HG03575 (cell line): ENCODE measurements around the gene OR14J1.
"Not testable (repeated sequence)": the region's sequence is repeated elsewhere in the genome, so short reads cannot be mapped to it uniquely, and the experiment has no call there.

Source experiments
- ATAC-seq: cut with Tn5 transposase; IDR thresholded peaks from one replicate; pipeline ENCODE4 v1.9.1; 2021; ENCODE audit not compliant: unreplicated experiment, insufficient number of reproducible peaks, low FRiP score; ENCODE audit errors: extremely low read depth

Gene OR14J1, protein sequence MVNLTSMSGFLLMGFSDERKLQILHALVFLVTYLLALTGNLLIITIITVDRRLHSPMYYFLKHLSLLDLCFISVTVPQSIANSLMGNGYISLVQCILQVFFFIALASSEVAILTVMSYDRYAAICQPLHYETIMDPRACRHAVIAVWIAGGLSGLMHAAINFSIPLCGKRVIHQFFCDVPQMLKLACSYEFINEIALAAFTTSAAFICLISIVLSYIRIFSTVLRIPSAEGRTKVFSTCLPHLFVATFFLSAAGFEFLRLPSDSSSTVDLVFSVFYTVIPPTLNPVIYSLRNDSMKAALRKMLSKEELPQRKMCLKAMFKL

DNA sequence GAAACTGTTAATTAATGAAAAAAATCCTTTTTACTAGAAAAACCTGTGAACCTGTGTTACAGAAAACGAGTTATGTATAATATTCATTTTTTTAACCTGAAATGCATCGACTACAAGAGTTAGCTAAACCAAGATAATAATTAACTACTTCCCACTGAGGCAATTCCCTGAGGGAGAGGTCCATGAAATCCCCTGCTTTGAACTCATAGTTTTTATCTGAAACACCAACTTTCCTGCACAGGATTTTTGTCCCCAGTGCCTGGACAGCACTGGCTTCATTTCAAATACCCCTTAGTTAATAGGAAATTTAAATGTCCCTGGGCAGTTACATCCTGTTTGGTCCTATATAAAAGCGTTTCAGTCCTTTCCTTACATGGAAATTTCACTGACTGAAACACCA, at the start of gene OR14J1:
OR14J1 (plus strand) TSS at position 386 of the 400 bp plus-strand sequence. CDS start 4,989 bp downstream, outside the sequence.
- no peak for ATAC-seq

DNA sequence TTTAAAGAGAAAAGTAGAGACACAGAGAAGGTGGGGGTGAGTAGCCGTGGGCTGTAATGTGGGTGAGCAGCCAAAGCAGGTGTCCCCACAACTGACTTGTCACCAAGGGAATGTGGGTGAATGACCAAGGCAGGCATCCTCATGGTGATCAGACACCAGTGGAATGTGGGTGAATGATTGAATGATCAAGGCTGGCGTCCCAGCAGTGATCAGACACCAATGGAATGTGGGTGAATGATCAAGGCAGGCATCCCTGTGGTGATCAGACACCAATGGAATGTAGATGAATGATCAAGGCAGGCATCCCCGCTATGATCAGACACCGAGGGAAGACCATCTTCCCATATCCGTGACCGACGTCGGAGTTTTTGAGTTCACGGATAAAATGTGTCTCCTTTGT, 49.8 kb upstream of the OR14J1 start:
- ATAC-seq: no peak

- ATAC-seq: no peak
Measured at GRCh38 chr6:29255530-29255929, 46.0 kb upstream of the OR14J1 start.

GRCh38 chr6:29259721-29260120, 41.8 kb upstream of the OR14J1 start:
- no peak for ATAC-seq

GRCh38 chr6:29263001-29263400, 38.5 kb upstream of the OR14J1 start:
- no peak for ATAC-seq

- no peak for ATAC-seq
Measured at GRCh38 chr6:29294499-29294914, 7.0 kb upstream of the OR14J1 start.

DNA sequence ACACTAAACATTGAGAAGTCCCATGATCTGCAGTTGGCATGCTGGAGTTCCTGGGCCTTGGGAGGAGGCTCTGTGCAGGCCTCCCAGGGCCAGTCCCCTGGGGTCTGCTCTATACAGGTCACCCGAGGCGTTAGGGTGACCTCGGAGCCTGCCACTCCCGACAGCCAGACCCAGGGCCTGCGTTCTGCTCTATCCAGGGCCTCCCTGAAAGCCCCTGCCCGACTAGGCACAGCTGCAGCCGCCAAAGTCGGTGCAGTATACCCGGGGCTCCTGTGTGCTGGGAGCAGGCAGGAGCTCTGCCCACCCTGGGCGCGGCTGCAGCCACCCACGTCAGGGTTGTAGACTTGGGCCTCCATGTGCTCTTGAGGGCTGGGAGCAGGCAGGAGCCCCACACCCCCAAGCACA, 6.3 kb upstream of the OR14J1 start:
- no peak for ATAC-seq

DNA sequence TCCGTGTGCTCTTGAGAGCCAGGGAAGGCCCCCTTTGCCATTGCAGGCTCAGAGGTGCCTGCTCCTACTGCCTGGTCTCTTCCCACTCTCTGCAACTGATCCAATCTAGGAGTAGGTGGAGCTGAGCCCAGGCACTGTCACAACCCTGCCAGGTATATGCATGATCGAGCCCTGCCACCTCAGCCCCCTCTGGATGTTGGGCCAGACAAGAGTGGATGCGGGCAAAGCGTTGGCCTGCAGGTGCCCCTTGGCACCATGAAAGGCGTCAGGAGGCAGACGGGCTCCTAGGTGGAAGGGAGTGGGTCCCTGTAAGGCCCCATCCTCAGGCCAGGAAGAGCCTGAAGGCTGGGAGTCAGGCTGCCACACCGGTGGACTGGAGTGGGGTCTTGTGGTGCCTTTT, 5.9 kb upstream of the OR14J1 start:
- no peak for ATAC-seq

DNA sequence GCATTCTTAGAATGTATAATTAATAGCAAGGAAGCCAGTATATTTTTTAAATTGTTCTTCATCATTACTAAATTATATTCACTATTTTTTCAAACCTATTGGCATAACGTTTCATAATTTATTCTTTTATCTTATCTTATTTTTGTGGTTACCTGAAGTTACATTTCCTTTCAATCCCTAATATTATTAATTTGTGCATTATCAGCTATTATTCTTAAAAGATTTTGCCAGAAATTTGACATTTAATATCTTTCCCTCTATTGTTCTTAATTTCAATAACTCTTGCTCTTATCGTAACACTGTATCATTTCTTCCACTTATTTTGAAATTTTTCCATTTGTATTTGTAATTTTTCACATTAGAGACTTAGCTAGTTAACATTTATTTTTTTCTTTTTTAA, 18.4 kb downstream of the OR14J1 start:
- ATAC-seq: no peak

GRCh38 chr6:29323332-29323731, 21.8 kb downstream of the OR14J1 start:
- not testable (repeated sequence) for ATAC-seq

DNA sequence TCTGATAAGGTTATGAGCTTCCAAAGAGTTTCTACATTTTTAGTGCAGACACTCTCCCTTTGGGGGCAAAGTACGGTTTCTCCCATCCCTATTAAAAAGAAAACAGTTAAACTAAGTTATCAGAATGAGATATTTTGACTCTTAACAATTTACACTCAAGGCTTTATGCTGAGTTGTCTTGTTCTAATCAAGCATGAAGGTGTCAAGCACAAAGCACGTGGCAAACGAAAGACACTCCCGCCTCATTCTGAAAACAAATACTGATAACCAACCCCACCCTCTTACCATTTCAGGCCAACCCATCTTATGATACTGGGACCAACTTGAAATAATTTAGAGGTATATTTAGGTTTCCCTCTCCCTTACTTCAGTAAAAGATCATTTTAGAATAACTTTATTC, 24.3 kb downstream of the OR14J1 start:
- ATAC-seq: no peak

DNA sequence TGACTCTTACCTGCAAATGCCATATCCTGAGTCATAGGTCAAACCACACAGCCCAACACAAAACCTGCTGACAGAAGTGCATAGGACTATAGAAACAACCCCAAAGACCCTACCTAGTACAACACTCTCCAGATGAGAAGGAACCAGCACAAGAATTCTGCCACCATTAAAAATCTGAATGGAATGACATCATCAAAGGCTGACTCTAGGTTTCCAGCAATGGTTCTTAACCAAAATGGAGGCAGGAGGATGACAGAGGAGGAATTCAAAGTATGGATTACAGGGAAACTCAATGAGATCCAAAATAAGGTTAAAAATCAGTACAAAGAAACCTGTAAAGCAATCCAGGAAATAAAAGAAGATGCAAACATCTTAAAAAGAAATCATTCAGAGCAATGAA, 31.2 kb downstream of the OR14J1 start:
- ATAC-seq: no peak

- no peak for ATAC-seq
Measured at GRCh38 chr6:29336269-29336668, 34.8 kb downstream of the OR14J1 start.

- no peak for ATAC-seq
Measured at GRCh38 chr6:29345380-29345779, 43.9 kb downstream of the OR14J1 start.

- not testable (repeated sequence) for ATAC-seq
Measured at GRCh38 chr6:29349348-29349747, 47.8 kb downstream of the OR14J1 start.

- ATAC-seq: no peak
Measured at GRCh38 chr6:29354980-29355379, 53.5 kb downstream of the OR14J1 start.

DNA sequence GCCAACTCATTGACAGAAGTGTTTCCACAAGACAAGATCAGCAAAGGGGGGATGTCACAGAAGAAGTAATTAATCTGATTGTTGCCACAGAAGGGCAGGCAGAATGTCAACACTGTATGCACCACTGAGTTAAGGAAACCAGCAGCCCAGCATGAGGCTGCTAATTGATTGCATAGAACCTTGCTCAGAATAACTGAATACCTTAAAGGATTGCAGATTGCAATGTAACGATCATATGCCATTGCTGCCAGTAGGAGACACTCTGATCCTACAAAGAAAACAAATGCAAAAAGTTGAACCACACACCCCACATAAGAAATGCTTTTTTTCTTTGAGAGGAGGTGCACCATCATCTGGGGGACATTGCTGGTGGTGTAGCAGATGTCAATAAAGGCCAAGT, 54.1 kb downstream of the OR14J1 start:
- no peak for ATAC-seq
